GM12878 (cell line): ENCODE data around the gene PMIS2. TPM values are rescaled to one million over a fixed set of nuclear protein-coding genes. Genes with fewer than 3 reads are reported as not detected.

ENCODE experiments used
- ASH2L ChIP-seq: fragments of 300-600, 200-600 bp; sonication (generic); IDR thresholded peaks from 2 replicates; pipeline ENCODE4 v1.6.1; 2017; ENCODE audit warnings: low read depth, mild to moderate bottlenecking, borderline replicate concordance
- ATF2 ChIP-seq: IDR thresholded peaks from 2 replicates; pipeline ENCODE4 v1.6.1; 2012; ENCODE audit warnings: low read length, inconsistent platforms
- CHD4 ChIP-seq: fragments of 200-600 bp; sonication (generic); IDR thresholded peaks from 2 replicates; pipeline ENCODE4 v1.6.1; 2016; ENCODE audit warnings: mild to moderate bottlenecking
- HSF1 ChIP-seq: fragments of 150-350 bp; IDR thresholded peaks from 2 replicates; pipeline ENCODE4 v1.6.1; 2014; ENCODE audit warnings: mild to moderate bottlenecking, low read depth, low read length
- MTA2 ChIP-seq: fragments of 450-650 bp; IDR thresholded peaks from 2 replicates; pipeline ENCODE4 v1.6.1; 2016; ENCODE audit warnings: low read depth, mild to moderate bottlenecking, moderate library complexity
- RELB ChIP-seq: fragments of 450-650 bp; IDR thresholded peaks from 2 replicates; pipeline ENCODE4 v1.6.1; 2017; ENCODE audit warnings: low read depth, mild to moderate bottlenecking, moderate library complexity
- SIX5 ChIP-seq: IDR thresholded peaks from 2 replicates; pipeline ENCODE4 v1.6.1; 2011; ENCODE audit warnings: mild to moderate bottlenecking, low read depth, low read length, moderate library complexity; ENCODE audit not compliant: severe bottlenecking
- TCF7 ChIP-seq: IDR thresholded peaks from 2 replicates; pipeline ENCODE4 v1.6.1; 2014; ENCODE audit warnings: antibody characterized with exemption, borderline replicate concordance
- polyA plus RNA-seq, 11 experiments: library from polyadenylated mRNA; depleted of rRNA in 4 of 11; unstranded in 6 of 11; stranded (reverse) in 5 of 11; fragments of >200 nt; fragmentation: Nextera tagmentation in 4 of 11; fragmentation: Illumina TruSeq in 1 of 11; extraction: Ambion mirVana in 4 of 11; extraction: Trizol in 1 of 11; gene quantifications; 1 replicate in 1 of 11; 2 replicates in 10 of 11; pipeline versions ENCODE4 v1.2.1 to v1.2.3, GENCODE V29; 2011 to 2016; ENCODE audit warnings: inconsistent platforms in 2 of 11, missing spikeins in 2 of 11, low read depth in 1 of 11
- total RNA-seq, 4 experiments: library from RNA; depleted of rRNA in 3 of 4; stranded (reverse); fragments of >200 nt in 3 of 4; fragmentation: Illumina TruSeq in 1 of 4; extraction: Trizol in 1 of 4; gene quantifications; 2 replicates each; pipeline versions ENCODE4 v1.2.1 to v1.2.3, GENCODE V29; 2013 to 2021

Gene PMIS2
- total and polyA plus RNA-seq, 10 of the 15 experiments (the other 5 are each of a cell fraction or from before 2014, with no cell fraction given), result not detected

GRCh38 chr19:35562776-35563175 is 23.2 kb upstream of the PMIS2 start (continued):
- TF ChIP-seq RELB, result no peak
- TF ChIP-seq HSF1, result no peak
- no peak for TF ChIP-seq ATF2
- TF ChIP-seq TCF7, result no peak
- no peak for TF ChIP-seq ASH2L
- no peak for TF ChIP-seq CHD4
- TF ChIP-seq MTA2, result no peak
- no peak for TF ChIP-seq SIX5
- TF ChIP-seq, all 136 proteins: peak for 0
